ENCODE results near the gene GAS2L2.

Gene GAS2L2

GRCh38 chr17:35765756-35766488, 12.9 kb upstream of the GAS2L2 start:
- no peak overlapping the region for H3K4me3 ChIP-seq (replicated peaks; ENCODE audit: low read depth, low read length)
- no peak for DNase-seq (ENCODE audit: extremely low read depth, low read depth)
- TF ChIP-seq, protein P1, sequence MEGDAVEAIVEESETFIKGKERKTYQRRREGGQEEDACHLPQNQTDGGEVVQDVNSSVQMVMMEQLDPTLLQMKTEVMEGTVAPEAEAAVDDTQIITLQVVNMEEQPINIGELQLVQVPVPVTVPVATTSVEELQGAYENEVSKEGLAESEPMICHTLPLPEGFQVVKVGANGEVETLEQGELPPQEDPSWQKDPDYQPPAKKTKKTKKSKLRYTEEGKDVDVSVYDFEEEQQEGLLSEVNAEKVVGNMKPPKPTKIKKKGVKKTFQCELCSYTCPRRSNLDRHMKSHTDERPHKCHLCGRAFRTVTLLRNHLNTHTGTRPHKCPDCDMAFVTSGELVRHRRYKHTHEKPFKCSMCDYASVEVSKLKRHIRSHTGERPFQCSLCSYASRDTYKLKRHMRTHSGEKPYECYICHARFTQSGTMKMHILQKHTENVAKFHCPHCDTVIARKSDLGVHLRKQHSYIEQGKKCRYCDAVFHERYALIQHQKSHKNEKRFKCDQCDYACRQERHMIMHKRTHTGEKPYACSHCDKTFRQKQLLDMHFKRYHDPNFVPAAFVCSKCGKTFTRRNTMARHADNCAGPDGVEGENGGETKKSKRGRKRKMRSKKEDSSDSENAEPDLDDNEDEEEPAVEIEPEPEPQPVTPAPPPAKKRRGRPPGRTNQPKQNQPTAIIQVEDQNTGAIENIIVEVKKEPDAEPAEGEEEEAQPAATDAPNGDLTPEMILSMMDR (IDR thresholded peaks at IDR 0.05; ENCODE audit: low read depth, low read length, missing control alignments): no peak

DNA sequence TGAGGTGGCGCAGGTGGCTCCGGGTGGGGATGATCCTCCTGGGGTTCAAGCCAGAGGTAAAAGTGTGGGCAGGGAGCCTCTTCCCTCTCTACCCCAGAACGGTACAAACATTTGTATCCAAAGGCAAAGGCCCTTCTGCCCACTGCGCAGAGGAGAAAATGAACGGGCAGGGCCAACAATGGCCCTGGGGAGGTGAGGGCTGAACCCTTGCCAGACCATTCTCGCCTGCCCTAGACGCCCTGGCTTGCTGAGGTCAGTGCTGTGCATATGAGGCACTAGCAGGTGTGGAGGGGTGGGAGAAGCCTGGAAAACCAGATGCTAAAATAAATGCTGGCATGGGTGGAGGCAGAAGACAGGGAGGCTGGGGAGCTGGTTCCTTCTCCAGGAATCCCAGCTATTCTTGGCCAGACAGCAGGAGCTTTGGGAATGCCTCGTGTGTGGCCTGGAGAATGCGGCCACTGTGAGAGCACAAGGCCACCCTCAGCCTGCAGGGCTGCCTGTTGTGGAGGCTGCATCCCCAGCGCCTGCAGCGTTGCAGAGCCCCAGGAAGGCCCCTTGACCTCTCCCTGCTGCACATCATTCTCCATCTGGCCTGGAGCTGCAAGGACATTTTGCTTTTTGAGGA, 12.2 kb upstream of the GAS2L2 start:
- TF ChIP-seq, protein P1 (IDR thresholded peaks at IDR 0.05; ENCODE audit: low read depth, low read length, missing control alignments): no peak
- no peak overlapping the region for H3K4me3 ChIP-seq (replicated peaks; ENCODE audit: low read depth, low read length)
- DNase-seq (ENCODE audit: extremely low read depth, low read depth): no peak

DNA sequence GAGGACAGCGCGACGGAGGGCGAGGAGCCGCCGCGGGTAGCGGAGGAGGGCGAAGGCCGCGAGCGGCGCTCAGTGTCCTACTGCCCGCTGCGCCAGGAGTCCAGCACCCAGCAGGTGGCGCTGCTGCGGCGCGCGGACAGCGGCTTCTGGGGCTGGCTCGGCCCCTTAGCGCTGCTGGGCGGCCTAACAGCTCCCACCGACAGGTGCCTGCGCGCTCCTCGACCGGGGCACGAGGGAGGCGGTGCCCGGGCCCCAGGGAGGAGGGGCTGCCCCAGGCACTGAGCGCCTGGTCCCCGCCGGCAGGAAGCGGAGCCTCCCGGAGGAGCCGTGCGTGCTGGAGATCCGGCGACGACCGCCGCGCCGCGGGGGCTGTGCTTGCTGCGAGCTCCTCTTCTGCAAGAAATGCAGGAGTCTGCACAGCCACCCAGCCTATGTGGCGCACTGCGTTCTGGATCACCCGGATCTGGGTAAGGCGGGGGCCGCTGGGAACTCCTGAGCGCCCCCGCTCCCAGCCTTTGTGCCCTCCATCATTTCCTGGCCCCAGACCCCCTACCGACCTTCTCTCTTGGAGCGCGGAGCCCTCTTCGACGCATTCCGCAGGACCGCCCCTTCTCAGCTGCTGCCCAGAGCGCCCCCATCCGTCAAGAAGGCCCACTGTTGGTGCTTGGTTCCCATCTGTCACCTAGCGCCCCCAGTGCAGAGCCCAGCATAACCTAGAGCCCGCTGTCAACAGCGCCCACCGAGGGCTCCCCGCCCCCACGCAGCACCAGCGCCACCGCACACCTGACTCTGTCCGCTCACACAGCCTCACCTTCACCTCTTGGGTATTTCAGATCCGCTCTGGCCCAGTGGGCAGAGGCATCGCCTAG, 11.3 kb upstream of the GAS2L2 start:
- no peak for DNase-seq (ENCODE audit: extremely low read depth, low read depth)
- H3K4me3 ChIP-seq (replicated peaks; ENCODE audit: low read depth, low read length): peak overlapping the region; percentile 42
- TF ChIP-seq, protein P1 (IDR thresholded peaks at IDR 0.05; ENCODE audit: low read depth, low read length, missing control alignments): peak; percentile 86

DNA sequence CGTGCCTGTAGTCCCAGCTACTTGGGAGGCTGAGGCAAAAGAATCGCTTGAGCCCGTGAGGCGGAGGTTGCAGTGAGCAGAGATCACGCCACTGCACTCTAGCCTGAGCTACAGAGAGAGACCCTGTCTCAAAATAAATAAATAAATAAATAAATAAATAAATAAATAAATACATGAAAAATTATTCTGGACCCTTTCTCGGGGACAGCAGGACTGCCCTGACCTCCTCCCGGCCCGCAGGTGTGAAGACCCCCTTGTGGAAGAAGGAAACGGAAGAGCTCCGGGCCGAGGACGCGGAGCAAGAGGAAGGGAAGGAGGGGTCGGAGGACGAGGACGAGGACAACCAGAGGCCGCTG, 10.7 kb upstream of the GAS2L2 start:
- no peak for DNase-seq (ENCODE audit: extremely low read depth, low read depth)
- TF ChIP-seq, protein P1 (IDR thresholded peaks at IDR 0.05; ENCODE audit: low read depth, low read length, missing control alignments): no peak
- H3K4me3 ChIP-seq (replicated peaks; ENCODE audit: low read depth, low read length): peak overlapping the region; percentile 42; the same call in 1 of the 2 replicates

DNA sequence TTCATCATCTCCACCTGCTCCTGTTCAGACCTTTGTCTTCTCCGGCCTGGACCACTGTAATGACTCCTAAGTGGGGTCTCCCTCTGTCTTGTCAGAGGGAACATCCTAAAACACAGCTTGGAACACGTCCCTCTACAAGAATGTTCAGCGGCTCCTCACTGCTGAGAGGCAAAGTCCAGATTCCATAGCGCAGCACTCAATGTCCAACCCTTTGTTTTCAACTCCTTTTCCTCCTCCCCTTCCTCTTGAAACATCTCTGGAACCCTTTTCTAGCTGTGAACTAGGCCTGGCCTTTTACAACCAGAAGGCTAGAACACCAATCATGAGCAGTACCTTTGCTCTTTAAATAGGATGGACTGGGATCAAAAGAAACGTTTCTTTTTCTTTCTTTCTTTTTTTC, 8.6 kb upstream of the GAS2L2 start:
- H3K4me3 ChIP-seq (replicated peaks; ENCODE audit: low read depth, low read length): no peak overlapping the region
- no peak for DNase-seq (ENCODE audit: extremely low read depth, low read depth)
- TF ChIP-seq, protein P1 (IDR thresholded peaks at IDR 0.05; ENCODE audit: low read depth, low read length, missing control alignments): no peak

DNA sequence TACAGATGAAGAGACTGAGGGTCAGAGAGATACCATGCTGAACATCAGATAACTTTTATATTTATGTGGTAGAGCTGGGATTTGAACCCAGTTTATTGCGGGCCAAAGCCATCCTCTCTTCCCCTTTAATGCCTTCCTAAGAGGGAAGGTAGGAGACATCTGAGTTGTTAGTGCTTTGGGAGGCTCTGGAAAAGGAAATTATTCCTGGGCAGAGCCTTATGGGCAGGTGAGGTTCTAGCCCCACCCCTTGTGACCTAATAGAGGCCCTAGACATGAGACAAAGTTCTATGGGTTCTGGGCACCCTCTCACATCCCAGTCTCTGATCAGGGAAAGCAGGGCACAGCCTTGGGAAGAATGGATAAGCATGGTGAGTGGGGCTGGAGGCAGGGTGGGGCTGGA, 7.5 kb upstream of the GAS2L2 start, which contains the start of gene C17orf50:
Gene C17orf50 (plus strand): TSS at position 301 of the 400 bp plus-strand sequence. CDS start 55 bp downstream, at position 356.
- no peak within 1 kb of the TSS for H3K4me3 ChIP-seq (replicated peaks; ENCODE audit: low read depth, low read length)
- TF ChIP-seq, protein P1 (IDR thresholded peaks at IDR 0.05; ENCODE audit: low read depth, low read length, missing control alignments): no peak
- DNase-seq (ENCODE audit: extremely low read depth, low read depth): no peak

All from HFF-Myc (cell line).